Gastrocnemius medialis (tissue), 4 donors: ENCODE results near the gene LINC00305. TPM values are rescaled to one million over a fixed set of nuclear protein-coding genes. Genes with fewer than 3 reads are reported as not detected.

Experiments used
- ATAC-seq, 2 donors: fragments of 150-250 bp; one replicate each; pipeline ENCODE4 v1.9.1; 2016
- DNase-seq, 2 donors: peaks; one replicate each; pipeline ENCODE4 v3.0.0-alpha.2; 2019
- H3K27ac ChIP-seq, 4 donors: fragments of 200-600 bp; sonication (generic); 1 replicate in 1 of 4; 2 replicates in 3 of 4; pipeline ENCODE4 v1.5.1; 2016 to 2018; ENCODE audit warnings: mild to moderate bottlenecking in 2 of 4, moderate library complexity in 1 of 4
- H3K27me3 ChIP-seq, 3 donors: fragments of 200-600 bp; sonication (generic) in 2 of 3; 1 replicate in 1 of 3; 2 replicates in 2 of 3; pipeline versions ENCODE4 v1.5.1 to v1.6.0; 2016 to 2019; ENCODE audit warnings: mild to moderate bottlenecking in 1 of 3, moderate library complexity in 1 of 3
- H3K36me3 ChIP-seq, 2 donors: fragments of 200-600 bp; sonication (generic) in 1 of 2; one replicate each; pipeline ENCODE4 v1.5.1; 2017 to 2018
- H3K4me1 ChIP-seq, 2 donors: fragments of 200-600 bp; sonication (generic) in 1 of 2; one replicate each; pipeline ENCODE4 v1.5.1; 2016 to 2017; ENCODE audit warnings: mild to moderate bottlenecking in 2 of 2
- H3K4me3 ChIP-seq, 4 donors: fragments of 200-600 bp; sonication (generic) in 3 of 4; 1 replicate in 1 of 4; 2 replicates in 3 of 4; pipeline ENCODE4 v1.5.1; 2016 to 2019; ENCODE audit warnings: mild to moderate bottlenecking in 2 of 4
- H3K9me3 ChIP-seq, 3 donors: fragments of 200-600 bp; sonication (generic) in 2 of 3; 1 replicate in 1 of 3; 2 replicates in 2 of 3; pipeline ENCODE4 v1.5.1; 2016 to 2019
- CTCF ChIP-seq, 5 experiments: fragments of 450-650 bp in 3 of 5; fragments of 200-600 bp in 2 of 5; sonication (generic) in 2 of 5; IDR thresholded peaks in 4 of 5; conservative IDR thresholded peaks in 1 of 5; 1 replicate in 4 of 5; 2 replicates in 1 of 5; pipeline ENCODE4 v1.5.1; 2016 to 2019; ENCODE audit warnings: antibody characterized with exemption in 5 of 5, mild to moderate bottlenecking in 3 of 5, moderate library complexity in 3 of 5
- POLR2A ChIP-seq, 2 donors: fragments of 450-650 bp; IDR thresholded peaks; one replicate each; pipeline ENCODE4 v1.6.1; 2017; ENCODE audit warnings: antibody characterized with exemption in 2 of 2, mild to moderate bottlenecking in 2 of 2, moderate library complexity in 2 of 2
- in situ Hi-C, 4 donors: fragments of 200-750 bp; cut with MboI; loops; one replicate each; pipeline versions ENCODE4 v1.15.0 to v1.8.0; 2017; ENCODE audit warnings: low sequenced_read_pairs in 4 of 4
- intact Hi-C: fragments of 100-400 bp; cut with DNase I; formaldehyde crosslinking; loops from one replicate; pipeline ENCODE4 v1.15.1; 2023; ENCODE audit warnings: low total_unique reads
- total RNA-seq, 4 donors: library from RNA; depleted of rRNA; stranded (reverse); fragments of >200 nt; gene quantifications; one replicate each; pipeline versions ENCODE4 v1.1.0 to v1.2.3, GENCODE V29; 2016

The LINC00305 gene
- total RNA-seq, 4 donors from 2014 or later = not detected

- ATAC-seq (no peak), DNase-seq (no peak)
- no peaks in the 10 kb centered on the region for H3K4me1 ChIP-seq
- in situ Hi-C loops = no loop called here
- intact Hi-C loops = no loop called here
- H3K27ac ChIP-seq = no peak overlapping the region
- no peak overlapping the region for H3K4me3 ChIP-seq
- no peaks in the 10 kb centered on the region for H3K9me3 ChIP-seq
- no peaks in the 10 kb centered on the region for H3K36me3 ChIP-seq
- no peaks in the 10 kb centered on the region for H3K27me3 ChIP-seq
- TF ChIP-seq POLR2A (IDR thresholded peaks at IDR 0.05) = no peak
- TF ChIP-seq CTCF (IDR thresholded peaks at IDR 0.05 in 4 of 5, conservative IDR thresholded peaks at IDR 0.05 in 1 of 5) = peak in 1 of 5 experiments; percentile 25
Observed at GRCh38 chr18:64037812-64038414, 111.0 kb downstream of the LINC00305 start.

GRCh38 chr18:64032312-64032711 is 116.6 kb downstream of the LINC00305 start:
- Histone ChIP-seq H3K27me3 (no peaks in the 10 kb centered on the region), H3K4me1 (no peaks in the 10 kb centered on the region), H3K27ac (no peak overlapping the region), H3K36me3 (no peaks in the 10 kb centered on the region), H3K9me3 (no peaks in the 10 kb centered on the region), H3K4me3 (no peak overlapping the region)
- intact Hi-C loops = no loop called here
- no peak for DNase-seq
- TF ChIP-seq POLR2A (IDR thresholded peaks at IDR 0.05) (no peak), CTCF (IDR thresholded peaks at IDR 0.05 in 4 of 5, conservative IDR thresholded peaks at IDR 0.05 in 1 of 5) (no peak)
- ATAC-seq = no peak
- in situ Hi-C loops = no loop called here

- no peak for TF ChIP-seq CTCF (IDR thresholded peaks at IDR 0.05 in 4 of 5, conservative IDR thresholded peaks at IDR 0.05 in 1 of 5)
- Histone ChIP-seq H3K27me3 (no peaks in the 10 kb centered on the region), H3K9me3 (no peaks in the 10 kb centered on the region), H3K4me1 (no peaks in the 10 kb centered on the region), H3K27ac (no peak overlapping the region), H3K4me3 (no peak overlapping the region), H3K36me3 (no peaks in the 10 kb centered on the region)
- intact Hi-C loops = no loop called here
- in situ Hi-C loops = no loop called here
- no peak for ATAC-seq
- DNase-seq = no peak
Observed at GRCh38 chr18:64031411-64031810, 117.5 kb downstream of the LINC00305 start.

Other genes starting within 250 kb of the LINC00305 start
- not detected for gene SERPINB10, start 241.1 kb downstream of the LINC00305 start, total RNA-seq
- not detected for gene HMSD, start 199.8 kb downstream of the LINC00305 start, total RNA-seq
- 1 to 10 TPM in 3 of 4 donors, under 1 TPM in 1; 0.87 to 3.8 (median 1.6) TPM for gene SERPINB8, start 179.0 kb downstream of the LINC00305 start, total RNA-seq